ENCODE results near the gene CHP1. TPM values are rescaled to one million over a fixed set of nuclear protein-coding genes. Genes with fewer than 3 reads are reported as not detected.

CHP1 gene
- total RNA-seq, 1 donor from 2014 or later: 133 TPM

GRCh38 chr15:41194444-41194843, 36.6 kb upstream of the CHP1 start:
- no peaks in the 10 kb centered on the region for H3K4me1 Mint-ChIP-seq
- H3K4me1 ChIP-seq: no peaks in the 10 kb centered on the region
- no peak overlapping the region for H3K27ac ChIP-seq
- H3K9ac ChIP-seq: no peak overlapping the region
- H3K9me3 Mint-ChIP-seq: no peaks in the 10 kb centered on the region
- H3K4me3 Mint-ChIP-seq: no peak overlapping the region
- no peaks in the 10 kb centered on the region for H3F3A ChIP-seq (ENCODE audit: low read depth)
- no peak overlapping the region for H3K4me3 ChIP-seq
- no peak overlapping the region for H3K27ac Mint-ChIP-seq
- H3K9me3 ChIP-seq (ENCODE audit: low read depth): no peaks in the 10 kb centered on the region
- no peaks in the 10 kb centered on the region for H3K79me2 ChIP-seq (ENCODE audit: low read depth)
- H3K36me3 ChIP-seq: no peaks in the 10 kb centered on the region
- H3K27me3 Mint-ChIP-seq (ENCODE audit: insufficient read depth, low read depth): no peaks in the 10 kb centered on the region
- H4K20me1 ChIP-seq (ENCODE audit: low read depth): no peaks in the 10 kb centered on the region
- DNase-seq (ENCODE audit: low spot score): no peak
- TF ChIP-seq EZH2 (IDR thresholded peaks at IDR 0.05) (no peak), CTCF (IDR thresholded peaks at IDR 0.05) (no peak), EZH2phosphoT487 (IDR thresholded peaks at IDR 0.05) (no peak)
- H3K27me3 ChIP-seq: no peaks in the 10 kb centered on the region
- no peak overlapping the region for H2AFZ ChIP-seq (replicated peaks)
- H3K36me3 Mint-ChIP-seq: no peaks in the 10 kb centered on the region
- no peak overlapping the region for H3K4me2 ChIP-seq

- Mint-ChIP-seq H3K4me3 (no peak overlapping the region), H3K27ac (no peak overlapping the region), H3K9me3 (no peaks in the 10 kb centered on the region), H3K4me1 (no peaks in the 10 kb centered on the region), H3K36me3 (no peaks in the 10 kb centered on the region), H3K27me3 (ENCODE audit: insufficient read depth, low read depth) (peaks cover 2% of the 10 kb centered on the region)
- no peak for DNase-seq (ENCODE audit: low spot score)
- TF ChIP-seq EZH2 (IDR thresholded peaks at IDR 0.05) (no peak), CTCF (IDR thresholded peaks at IDR 0.05) (no peak), EZH2phosphoT487 (IDR thresholded peaks at IDR 0.05) (no peak)
- Histone ChIP-seq H3K4me3 (no peak overlapping the region), H3K27me3 (no peaks in the 10 kb centered on the region), H3K9ac (no peak overlapping the region), H3K9me3 (ENCODE audit: low read depth) (no peaks in the 10 kb centered on the region), H3K36me3 (no peaks in the 10 kb centered on the region), H3K27ac (no peak overlapping the region), H3K4me1 (no peaks in the 10 kb centered on the region), H3K79me2 (ENCODE audit: low read depth) (no peaks in the 10 kb centered on the region), H3F3A (ENCODE audit: low read depth) (no peaks in the 10 kb centered on the region), H2AFZ (replicated peaks) (no peak overlapping the region), H3K4me2 (no peak overlapping the region), H4K20me1 (ENCODE audit: low read depth) (no peaks in the 10 kb centered on the region)
Measured at GRCh38 chr15:41199470-41199869, 31.6 kb upstream of the CHP1 start.

- H3K27me3 ChIP-seq: no peaks in the 10 kb centered on the region
- no peaks in the 10 kb centered on the region for H4K20me1 ChIP-seq (ENCODE audit: low read depth)
- no peaks in the 10 kb centered on the region for H3K4me1 Mint-ChIP-seq
- H3K9ac ChIP-seq: no peak overlapping the region
- H3K27me3 Mint-ChIP-seq (ENCODE audit: insufficient read depth, low read depth): peaks cover 2% of the 10 kb centered on the region
- no peak overlapping the region for H3K4me3 Mint-ChIP-seq
- no peaks in the 10 kb centered on the region for H3F3A ChIP-seq (ENCODE audit: low read depth)
- no peaks in the 10 kb centered on the region for H3K36me3 ChIP-seq
- no peaks in the 10 kb centered on the region for H3K79me2 ChIP-seq (ENCODE audit: low read depth)
- no peak overlapping the region for H3K27ac ChIP-seq
- H3K4me3 ChIP-seq: no peak overlapping the region
- H3K9me3 Mint-ChIP-seq: no peaks in the 10 kb centered on the region
- no peaks in the 10 kb centered on the region for H3K9me3 ChIP-seq (ENCODE audit: low read depth)
- no peak overlapping the region for H3K27ac Mint-ChIP-seq
- no peak overlapping the region for H3K4me2 ChIP-seq
- no peaks in the 10 kb centered on the region for H3K36me3 Mint-ChIP-seq
- no peak for DNase-seq (ENCODE audit: low spot score)
- H3K4me1 ChIP-seq: no peaks in the 10 kb centered on the region
- no peak for TF ChIP-seq EZH2 (IDR thresholded peaks at IDR 0.05)
- no peak for TF ChIP-seq EZH2phosphoT487 (IDR thresholded peaks at IDR 0.05)
- H2AFZ ChIP-seq (replicated peaks): no peak overlapping the region
Measured at GRCh38 chr15:41203395-41203794, 27.7 kb upstream of the CHP1 start.

GRCh38 chr15:41205315-41205714, 25.8 kb upstream of the CHP1 start:
- H3K27ac ChIP-seq: no peak overlapping the region
- no peak overlapping the region for H3K4me3 ChIP-seq
- Mint-ChIP-seq H3K36me3 (no peaks in the 10 kb centered on the region), H3K9me3 (no peaks in the 10 kb centered on the region), H3K4me3 (no peak overlapping the region), H3K27ac (no peak overlapping the region), H3K27me3 (ENCODE audit: insufficient read depth, low read depth) (peaks cover 2% of the 10 kb centered on the region), H3K4me1 (no peaks in the 10 kb centered on the region)
- H3K4me1 ChIP-seq: no peaks in the 10 kb centered on the region
- no peak for DNase-seq (ENCODE audit: low spot score)
- TF ChIP-seq CTCF (IDR thresholded peaks at IDR 0.05) (no peak), EZH2 (IDR thresholded peaks at IDR 0.05) (no peak), EZH2phosphoT487 (IDR thresholded peaks at IDR 0.05) (no peak)
- H3K9me3 ChIP-seq (ENCODE audit: low read depth): no peaks in the 10 kb centered on the region
- H3K79me2 ChIP-seq (ENCODE audit: low read depth): no peaks in the 10 kb centered on the region
- no peak overlapping the region for H2AFZ ChIP-seq (replicated peaks)
- H3K9ac ChIP-seq: no peak overlapping the region
- H3K27me3 ChIP-seq: no peaks in the 10 kb centered on the region
- H3K4me2 ChIP-seq: no peak overlapping the region
- no peaks in the 10 kb centered on the region for H4K20me1 ChIP-seq (ENCODE audit: low read depth)
- no peaks in the 10 kb centered on the region for H3F3A ChIP-seq (ENCODE audit: low read depth)
- no peaks in the 10 kb centered on the region for H3K36me3 ChIP-seq

All from neural progenitor cell (in vitro differentiated cells).